ENCODE results near the gene ACOT7.
"Not testable (repeated sequence)": the region's sequence is repeated elsewhere in the genome, so short reads cannot be mapped to it uniquely, and the experiment has no call there.

ACOT7 gene

DNA sequence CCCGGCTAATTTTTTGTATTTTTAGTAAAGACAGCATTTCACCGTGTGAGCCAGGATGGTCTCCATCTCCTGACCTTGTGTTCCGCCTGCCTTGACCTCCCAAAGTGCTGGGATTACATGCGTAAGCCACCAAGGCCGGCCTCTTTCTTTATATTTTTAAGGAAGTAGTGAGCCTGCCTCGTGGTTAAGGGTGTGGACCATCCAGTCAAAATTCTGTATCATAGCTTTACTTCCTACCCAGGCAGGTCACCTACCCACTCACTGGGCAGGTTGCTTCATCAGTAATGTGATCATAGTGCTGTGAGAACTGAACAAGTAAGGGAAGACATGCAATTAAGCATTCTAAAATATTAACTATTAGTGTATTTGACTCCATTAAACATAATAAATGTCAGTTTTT is 8.1 kb upstream of the ACOT7 start:
- no peak for DNase-seq (ENCODE audit: low read depth in 1 of 2, low spot score in 1 of 2)
- in situ Hi-C loops (cut with HindIII; ENCODE audit: low pct_unique_long_range_greater_than_20kb, low sequenced_read_pairs): no loop called here
- TF ChIP-seq JUND (IDR thresholded peaks at IDR 0.05; ENCODE audit: low read depth): no peak

DNA sequence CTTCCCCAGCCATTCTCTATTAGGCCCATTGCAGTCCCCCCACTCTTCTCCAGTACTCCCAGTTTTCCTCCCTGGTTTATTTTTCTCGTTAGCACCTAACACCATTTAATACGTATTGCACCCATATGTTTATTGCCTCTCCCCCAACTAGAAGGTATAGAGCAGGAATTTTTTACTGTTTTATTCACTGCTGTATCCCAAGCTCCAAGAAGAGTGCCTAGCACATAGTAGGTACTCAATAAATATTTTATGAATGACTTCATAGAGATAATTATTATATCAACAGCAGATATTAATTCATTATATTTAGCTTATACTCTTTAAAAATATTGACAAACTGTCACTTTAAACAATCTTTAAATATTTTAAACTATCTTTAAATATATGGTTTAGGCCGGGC is 5.7 kb upstream of the ACOT7 start:
- no peak for TF ChIP-seq JUND (IDR thresholded peaks at IDR 0.05; ENCODE audit: low read depth)
- no peak for DNase-seq (ENCODE audit: low read depth in 1 of 2, low spot score in 1 of 2)
- in situ Hi-C loops (cut with HindIII; ENCODE audit: low pct_unique_long_range_greater_than_20kb, low sequenced_read_pairs): no loop called here

DNA sequence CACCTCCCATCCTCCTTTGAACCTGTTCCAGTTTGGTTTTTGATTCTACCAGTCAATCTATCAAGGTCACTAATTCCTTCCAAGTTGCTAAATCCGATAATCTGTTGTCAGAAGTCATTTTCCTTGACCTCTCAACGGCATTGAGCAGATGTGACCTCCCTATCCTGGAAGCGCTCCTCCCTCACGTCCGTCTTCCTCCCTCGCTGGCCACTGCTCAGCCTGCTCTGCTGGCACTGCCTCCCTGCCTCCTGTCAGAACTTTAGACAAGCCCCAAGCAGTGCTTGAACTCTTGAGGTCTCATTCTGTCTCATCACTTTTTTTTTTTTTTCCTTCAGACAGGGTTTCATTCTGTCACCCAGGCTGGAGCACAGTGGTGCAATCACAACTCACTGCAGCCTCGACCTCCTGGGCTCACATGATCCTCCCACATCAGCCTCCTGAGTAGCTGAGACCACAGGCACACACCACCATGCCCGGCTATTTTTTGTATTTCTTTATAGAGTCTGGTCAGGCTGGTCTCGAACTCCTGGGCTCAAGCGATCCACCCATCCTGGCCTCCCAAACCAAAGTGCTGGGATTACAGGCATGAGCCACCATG is 4.4 kb upstream of the ACOT7 start:
- no peak for TF ChIP-seq JUND (IDR thresholded peaks at IDR 0.05; ENCODE audit: low read depth)
- in situ Hi-C loops (cut with HindIII; ENCODE audit: low pct_unique_long_range_greater_than_20kb, low sequenced_read_pairs): no loop called here
- no peak for DNase-seq (ENCODE audit: low read depth in 1 of 2, low spot score in 1 of 2)

DNA sequence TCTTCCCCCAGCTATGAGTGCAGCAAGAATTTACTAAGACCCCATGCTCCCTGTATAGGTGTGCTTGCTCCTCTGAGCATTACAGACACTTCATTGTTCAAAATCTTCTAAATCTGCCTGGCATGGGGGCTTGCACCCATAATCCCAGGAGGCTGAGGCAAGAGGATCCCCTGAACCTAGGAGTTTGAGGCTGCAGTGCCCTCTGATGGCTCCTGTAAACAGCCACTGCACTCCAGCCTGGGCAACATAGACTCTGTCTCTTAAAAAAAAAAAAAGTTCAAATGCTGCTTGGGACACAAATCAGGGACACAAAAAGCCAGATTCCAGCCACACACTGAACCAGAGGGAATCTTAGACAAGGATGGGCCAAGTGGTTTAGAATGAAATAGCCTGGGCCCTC is 3.4 kb upstream of the ACOT7 start:
- no peak for DNase-seq (ENCODE audit: low read depth in 1 of 2, low spot score in 1 of 2)
- TF ChIP-seq JUND (IDR thresholded peaks at IDR 0.05; ENCODE audit: low read depth): no peak
- in situ Hi-C loops (cut with HindIII; ENCODE audit: low pct_unique_long_range_greater_than_20kb, low sequenced_read_pairs): no loop called here

DNA sequence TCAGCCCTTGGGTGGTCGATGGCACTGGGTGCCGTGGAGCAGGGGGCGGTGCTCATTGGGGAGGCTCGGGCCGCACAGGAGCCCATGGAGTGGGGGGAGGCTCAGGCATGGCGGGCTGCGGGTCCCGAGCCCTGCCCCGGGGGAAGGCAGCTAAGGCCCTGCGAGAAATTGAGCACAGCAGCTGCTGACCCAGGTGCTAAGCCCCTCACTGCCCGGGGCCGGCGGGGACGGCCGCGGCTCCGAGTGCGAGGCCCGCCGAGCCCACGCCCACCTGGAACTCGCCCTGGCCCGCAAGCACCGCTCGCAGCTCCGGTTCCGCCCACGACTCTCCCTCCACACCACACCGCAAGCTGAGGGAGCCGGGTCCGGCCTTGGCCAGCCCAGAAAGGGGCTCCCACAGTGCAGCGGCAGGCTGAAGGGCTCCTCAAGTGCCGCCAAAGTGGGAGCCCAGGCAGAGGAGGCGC is 2.2 kb upstream of the ACOT7 start:
- DNase-seq (ENCODE audit: low read depth in 1 of 2, low spot score in 1 of 2); in situ Hi-C loops (cut with HindIII; ENCODE audit: low pct_unique_long_range_greater_than_20kb, low sequenced_read_pairs): not testable (repeated sequence)

DNA sequence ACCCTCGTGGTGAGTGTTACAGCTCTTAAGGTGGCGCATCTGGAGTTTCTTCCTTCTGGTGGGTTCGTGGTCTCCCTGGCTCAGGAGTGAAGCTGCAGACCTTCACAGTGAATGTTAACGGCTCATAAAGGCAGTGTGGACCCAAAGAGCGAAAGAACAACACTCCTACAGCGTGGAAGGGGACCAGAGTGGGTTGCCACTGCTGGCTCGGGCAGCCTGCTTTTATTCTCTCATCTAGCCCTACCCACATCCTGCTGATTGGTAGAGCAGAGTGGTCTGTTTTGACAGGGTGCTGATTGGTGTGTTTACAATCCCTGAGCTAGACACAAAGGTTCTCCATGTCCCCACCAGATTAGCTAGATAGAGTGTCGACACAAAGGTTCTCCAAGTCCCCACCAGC is 1.6 kb upstream of the ACOT7 start:
- in situ Hi-C loops (cut with HindIII; ENCODE audit: low pct_unique_long_range_greater_than_20kb, low sequenced_read_pairs); DNase-seq (ENCODE audit: low read depth in 1 of 2, low spot score in 1 of 2): not testable (repeated sequence)

DNA sequence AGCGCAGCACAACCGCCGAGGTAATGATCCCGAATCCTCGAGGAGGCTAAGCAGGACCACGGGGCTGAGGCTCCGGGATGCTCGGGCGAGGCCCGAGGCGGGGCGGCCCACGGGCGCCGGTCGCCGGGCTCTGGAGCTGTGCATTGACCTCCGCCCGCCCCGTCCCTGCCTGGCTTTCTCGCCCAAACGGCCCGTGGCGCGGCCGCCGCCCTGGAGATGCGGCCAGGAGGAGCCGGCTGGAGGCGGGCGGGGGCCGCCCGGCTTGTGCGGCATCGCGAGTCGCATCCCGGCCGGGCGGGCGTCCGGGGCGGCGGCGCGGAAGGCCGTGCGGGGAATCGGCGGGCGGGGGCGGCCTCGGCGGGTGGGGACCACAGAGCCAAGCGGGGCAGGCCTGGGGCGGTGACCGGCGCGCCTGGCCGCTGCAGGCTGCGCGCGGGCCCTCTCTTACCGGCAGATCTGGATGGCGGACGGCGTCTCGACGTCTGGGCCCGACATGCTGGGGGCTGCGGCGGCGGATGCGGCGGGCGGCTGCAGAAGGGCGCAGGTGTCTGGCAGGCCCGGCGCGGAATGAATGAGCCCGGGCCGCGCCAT is 663 bp downstream of the ACOT7 start:
- TF ChIP-seq JUND (IDR thresholded peaks at IDR 0.05; ENCODE audit: low read depth): no peak
- DNase-seq (ENCODE audit: low read depth in 1 of 2, low spot score in 1 of 2): no peak
- in situ Hi-C loops (cut with HindIII; ENCODE audit: low pct_unique_long_range_greater_than_20kb, low sequenced_read_pairs): no loop called here

DNA sequence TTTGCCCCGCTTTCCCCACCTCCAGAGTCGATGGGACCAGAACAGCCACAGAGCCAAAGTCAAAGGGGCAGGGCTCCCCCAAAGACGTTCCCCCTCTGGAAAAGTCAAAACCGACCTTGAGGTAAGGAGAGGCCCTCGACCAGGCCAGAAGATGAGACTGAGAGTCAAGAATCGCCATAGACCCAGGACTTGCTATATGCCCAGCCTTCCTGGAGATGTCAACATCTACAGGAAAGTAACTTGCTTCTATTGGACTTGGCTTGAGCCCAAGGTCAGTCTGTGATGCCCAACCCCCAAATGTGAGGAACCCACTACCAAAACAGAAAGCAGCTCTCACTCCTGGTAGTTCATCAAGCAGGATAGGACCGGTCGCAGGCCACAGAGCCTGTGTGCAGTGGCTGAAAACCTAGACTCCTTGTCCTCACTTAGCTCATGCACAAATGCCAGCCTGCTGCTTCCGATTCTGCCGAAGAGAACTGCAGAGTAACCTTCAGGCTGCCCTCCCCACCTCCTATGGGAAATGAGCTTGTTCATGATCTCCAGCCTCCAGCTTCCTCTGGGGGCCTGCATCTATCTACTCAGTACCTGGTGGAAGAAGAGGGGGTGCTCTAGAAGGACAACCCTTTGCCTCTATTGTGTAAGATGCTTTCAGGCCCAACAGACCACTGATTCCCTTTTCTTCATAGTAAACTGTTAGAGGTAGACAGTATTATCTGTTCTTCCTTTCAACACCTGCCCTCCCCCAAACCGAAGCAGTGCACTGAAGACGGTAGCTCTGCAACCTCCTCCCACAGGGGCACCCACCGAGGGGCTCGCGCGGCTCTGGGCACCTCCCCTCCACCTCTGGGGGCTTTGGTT is 1.4 kb downstream of the ACOT7 start:
- in situ Hi-C loops (cut with HindIII; ENCODE audit: low pct_unique_long_range_greater_than_20kb, low sequenced_read_pairs): no loop called here
- DNase-seq (ENCODE audit: low read depth in 1 of 2, low spot score in 1 of 2): no peak
- no peak for TF ChIP-seq JUND (IDR thresholded peaks at IDR 0.05; ENCODE audit: low read depth)

DNA sequence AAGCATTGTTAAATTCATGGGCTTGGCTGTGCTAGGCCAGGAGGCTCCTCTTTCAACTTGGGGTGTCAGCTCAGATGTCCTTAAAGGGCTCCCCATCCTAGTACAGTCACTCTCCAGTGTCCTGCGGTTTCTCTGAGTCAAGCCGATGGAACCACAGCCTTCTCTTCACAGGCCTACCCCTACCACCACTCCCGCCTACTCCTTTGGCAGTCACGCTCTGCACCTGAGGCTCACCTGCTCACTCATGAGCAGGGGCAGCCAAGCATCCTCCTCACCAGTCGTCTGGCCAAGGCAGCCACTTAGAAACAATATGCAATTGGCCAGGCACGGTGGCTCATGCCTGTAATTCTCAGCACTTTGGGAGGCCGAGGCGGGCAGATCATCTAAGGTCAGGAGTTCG is 3.6 kb downstream of the ACOT7 start:
- no peak for TF ChIP-seq JUND (IDR thresholded peaks at IDR 0.05; ENCODE audit: low read depth)
- in situ Hi-C loops (cut with HindIII; ENCODE audit: low pct_unique_long_range_greater_than_20kb, low sequenced_read_pairs): no loop called here
- no peak for DNase-seq (ENCODE audit: low read depth in 1 of 2, low spot score in 1 of 2)

DNA sequence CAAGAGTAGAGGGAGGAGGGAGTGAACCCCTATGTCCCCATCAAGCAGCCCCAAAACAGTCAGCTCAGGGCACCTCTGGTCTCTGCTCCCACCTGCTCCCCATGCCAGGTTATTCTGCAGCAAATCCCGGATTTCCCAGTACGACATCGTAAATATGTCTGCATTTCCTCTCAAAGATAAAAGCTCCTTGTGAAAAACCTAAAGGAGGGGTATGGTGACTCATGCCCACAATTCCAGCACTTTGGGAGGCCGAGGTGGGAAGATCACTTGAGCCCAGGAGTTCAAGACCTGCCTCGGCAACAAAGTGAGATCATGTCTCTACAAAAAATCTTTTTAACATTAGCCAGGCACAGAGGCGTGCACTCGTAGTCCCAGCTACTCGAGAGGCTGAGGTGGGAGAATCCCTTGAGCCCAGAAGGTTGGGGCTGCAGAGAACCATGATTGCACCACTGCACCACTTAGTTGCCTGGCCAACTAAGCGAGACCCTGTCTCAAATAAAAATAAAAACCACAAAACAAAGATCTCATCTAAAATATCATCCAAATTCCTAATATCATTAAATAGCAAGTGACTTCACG is 7.1 kb downstream of the ACOT7 start:
- in situ Hi-C loops (cut with HindIII; ENCODE audit: low pct_unique_long_range_greater_than_20kb, low sequenced_read_pairs): no loop called here
- no peak for TF ChIP-seq JUND (IDR thresholded peaks at IDR 0.05; ENCODE audit: low read depth)
- DNase-seq (ENCODE audit: low read depth in 1 of 2, low spot score in 1 of 2): no peak

DNA sequence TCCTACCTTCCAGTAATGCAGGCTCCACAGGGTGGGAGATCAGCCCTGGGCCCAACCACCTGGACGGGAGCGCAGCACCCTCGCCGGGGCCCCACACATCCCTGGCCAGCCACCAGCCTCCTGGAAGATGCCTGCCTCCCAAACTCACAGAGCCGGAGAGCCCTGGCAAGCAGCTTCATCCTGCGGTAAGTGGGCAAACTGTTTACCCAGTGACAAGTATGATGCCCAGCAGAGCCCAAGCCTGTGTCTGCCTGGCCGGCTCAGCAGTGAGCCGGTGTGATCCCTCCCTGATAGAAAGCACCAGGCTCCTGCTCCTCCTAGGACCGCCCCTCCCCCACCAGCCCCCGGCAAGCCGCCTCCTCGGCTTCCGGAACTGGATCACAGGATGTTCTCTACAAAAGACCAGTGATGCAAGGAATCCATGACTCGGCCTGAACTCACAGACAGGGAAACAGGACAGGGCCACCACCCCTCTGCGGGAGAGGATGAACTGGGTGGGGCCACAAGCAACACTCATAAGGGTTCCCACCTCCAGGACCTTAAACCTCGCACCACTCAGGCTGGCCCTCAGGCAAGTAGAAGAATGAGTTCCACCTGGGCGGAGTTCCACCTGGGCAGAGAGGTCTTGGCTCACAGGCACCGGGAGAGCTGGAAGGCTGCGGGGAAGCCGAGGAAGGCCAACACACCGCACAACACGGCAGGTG is 7.9 kb downstream of the ACOT7 start:
- peak in 1 of 2 experiments; percentile 78 for DNase-seq (ENCODE audit: low read depth in 1 of 2, low spot score in 1 of 2)
- in situ Hi-C loops (cut with HindIII; ENCODE audit: low pct_unique_long_range_greater_than_20kb, low sequenced_read_pairs): no loop called here
- no peak for TF ChIP-seq JUND (IDR thresholded peaks at IDR 0.05; ENCODE audit: low read depth)

DNA sequence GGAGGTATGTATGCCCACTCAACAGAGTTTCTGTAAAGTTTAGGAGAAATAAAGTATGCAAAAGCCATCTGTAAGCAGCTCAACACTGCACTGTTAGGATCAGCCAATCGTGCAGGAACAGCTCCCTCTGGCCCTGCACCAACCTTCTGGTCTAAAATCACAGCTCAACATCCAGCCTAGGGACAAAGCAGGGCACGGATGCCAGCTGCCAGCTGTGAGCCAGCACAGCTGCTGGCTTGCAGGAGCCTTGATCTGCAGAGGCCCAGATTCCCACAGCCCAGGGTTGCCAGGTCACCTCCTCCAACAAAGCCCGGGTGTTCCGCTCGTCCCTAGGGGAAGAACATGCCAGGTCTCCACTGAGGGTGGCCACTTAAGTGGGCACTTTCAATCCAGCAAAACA is 8.6 kb downstream of the ACOT7 start:
- DNase-seq (ENCODE audit: low read depth in 1 of 2, low spot score in 1 of 2): no peak
- TF ChIP-seq JUND (IDR thresholded peaks at IDR 0.05; ENCODE audit: low read depth): no peak
- in situ Hi-C loops (cut with HindIII; ENCODE audit: low pct_unique_long_range_greater_than_20kb, low sequenced_read_pairs): no loop called here
